K562 (cell line): ENCODE measurements around the gene ZBTB32. TPM values are rescaled to one million over a fixed set of nuclear protein-coding genes. Genes with fewer than 3 reads are reported as not detected.

Experiments used
- EGR1 ChIP-seq: fragments of 450-650 bp; conservative IDR thresholded peaks from 2 replicates; pipeline ENCODE4 v1.6.1; 2017; ENCODE audit warnings: mild to moderate bottlenecking
- FOXP1 ChIP-seq: sonication (generic); formaldehyde crosslinking; IDR thresholded peaks from 2 replicates; pipeline ENCODE4 v1.8.0; 2022; ENCODE audit warnings: mild to moderate bottlenecking, missing genetic modification reagents
- MAZ ChIP-seq, 2 experiments: fragments of 450-650 bp in 1 of 2; sonication (generic) in 1 of 2; formaldehyde crosslinking; IDR thresholded peaks in 1 of 2; conservative IDR thresholded peaks in 1 of 2; 2 replicates each; pipeline versions ENCODE4 v1.4.0 to v1.5.0; 2020; ENCODE audit warnings: mild to moderate bottlenecking in 1 of 2, missing genetic modification reagents in 1 of 2
- MTA3 ChIP-seq: fragments of 450-650 bp; formaldehyde crosslinking; IDR thresholded peaks from 2 replicates; pipeline ENCODE4 v1.6.1; 2017; ENCODE audit warnings: mild to moderate bottlenecking, borderline replicate concordance
- NUFIP1 ChIP-seq: fragments of 450-650 bp; IDR thresholded peaks from 2 replicates; pipeline ENCODE4 v1.6.1; 2018; ENCODE audit not compliant: partially characterized antibody
- PRPF4 ChIP-seq: fragments of 200-400 bp; formaldehyde crosslinking; IDR thresholded peaks from one replicate; pipeline ENCODE4 v1.6.1; 2017; ENCODE audit warnings: low read length, low read depth, mild to moderate bottlenecking; ENCODE audit not compliant: insufficient read depth, poor library complexity, severe bottlenecking
- SNRNP70 ChIP-seq: fragments of 200-400 bp; formaldehyde crosslinking; optimal IDR thresholded peaks from 2 replicates; pipeline ENCODE3; 2017; ENCODE audit warnings: low read depth, low read length
- ZNF239 ChIP-seq: fragments of 250-450 bp; sonication (Bioruptor Pico); IDR thresholded peaks from 2 replicates; pipeline ENCODE4 v1.4.0; 2020; ENCODE audit warnings: mild to moderate bottlenecking
- polyA plus RNA-seq, 8 experiments: library from polyadenylated mRNA; depleted of rRNA in 4 of 8; stranded (reverse) in 5 of 8; unstranded in 3 of 8; fragments of >200 nt; fragmentation: Nextera tagmentation in 2 of 8; fragmentation: Illumina TruSeq in 1 of 8; extraction: Ambion mirVana in 2 of 8; extraction: Trizol in 1 of 8; gene quantifications; 2 replicates each; pipeline versions ENCODE4 v1.2.1 to v1.2.3, GENCODE V29; 2011 to 2014; ENCODE audit warnings: inconsistent platforms in 1 of 8, missing spikeins in 1 of 8
- total RNA-seq, 7 experiments: library from RNA; depleted of rRNA in 6 of 7; stranded (reverse); fragments of >200 nt in 6 of 7; fragmentation: Illumina TruSeq in 2 of 7; extraction: Trizol in 2 of 7; gene quantifications; 2 replicates each; pipeline versions ENCODE4 v1.2.1 to v1.2.3, GENCODE V29; 2011 to 2021; ENCODE audit warnings: low replicate concordance in 1 of 7
- TF ChIP-seq, protein P1 (sequence below), 2 experiments: fragments of 450-650 bp in 1 of 2; sonication (generic) in 1 of 2; formaldehyde crosslinking in 1 of 2; IDR thresholded peaks; 2 replicates each; pipeline versions ENCODE4 v1.7.1 to v1.9.0; 2016 to 2022; ENCODE audit warnings: inconsistent platforms in 1 of 2, mild to moderate bottlenecking in 1 of 2, missing genetic modification reagents in 1 of 2
- TF ChIP-seq, protein P2 (sequence below): sonication (generic); formaldehyde crosslinking; IDR thresholded peaks from 2 replicates; pipeline ENCODE4 v1.8.0; 2022; ENCODE audit warnings: missing genetic modification reagents, mild to moderate bottlenecking, moderate library complexity, borderline replicate concordance
- TF ChIP-seq, protein P3 (sequence below): fragments of 250-450 bp; sonication (Bioruptor Pico); IDR thresholded peaks from 2 replicates; pipeline ENCODE4 v1.8.0; 2022; ENCODE audit warnings: inconsistent platforms, mild to moderate bottlenecking, moderate library complexity, borderline replicate concordance
- TF ChIP-seq, protein P4 (sequence below): sonication (generic); formaldehyde crosslinking; IDR thresholded peaks from 2 replicates; pipeline ENCODE4 v1.8.0; 2022; ENCODE audit warnings: missing genetic modification reagents, mild to moderate bottlenecking, borderline replicate concordance

ZBTB32 gene
- total and polyA plus RNA-seq, 9 of the 15 experiments (the other 6 are each of a cell fraction or from before 2014, with no cell fraction given): 0.20 TPM; not detected in 8

DNA sequence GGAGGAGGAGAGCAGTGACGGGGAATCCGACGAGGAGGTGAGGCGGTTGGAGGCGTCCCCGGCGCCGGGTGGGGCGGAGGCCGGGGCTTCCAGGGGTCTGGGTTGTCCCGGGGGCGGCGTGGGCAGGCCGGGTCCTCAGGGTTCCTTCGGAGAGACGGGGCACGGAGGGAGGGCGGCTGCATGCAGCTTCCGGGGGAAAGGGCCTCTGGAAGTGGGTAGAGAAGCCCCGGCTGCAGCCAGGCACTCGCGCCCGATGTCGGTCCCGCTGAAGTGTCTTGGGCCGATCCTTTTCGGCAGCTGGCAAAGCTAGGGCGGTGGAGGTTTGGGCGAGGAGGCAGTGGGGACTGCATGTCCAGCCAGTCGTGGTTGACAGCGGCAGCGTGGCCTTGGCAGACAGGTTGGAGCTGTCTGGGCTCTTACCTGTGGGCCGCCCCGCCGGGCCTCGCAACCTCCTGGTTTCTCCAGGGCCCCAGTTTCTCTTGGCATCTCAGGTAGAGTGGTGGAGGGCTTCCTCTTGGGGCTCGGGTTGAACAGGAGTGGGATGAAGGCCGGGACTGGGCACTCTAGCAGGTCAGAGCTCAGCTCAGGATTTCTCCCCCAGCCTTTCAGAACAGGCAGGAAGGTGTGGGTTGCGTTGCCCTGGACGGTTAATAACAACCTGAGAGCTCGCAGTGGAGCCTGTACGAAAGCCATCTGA, 14.1 kb downstream of the ZBTB32 start (continued):
- TF ChIP-seq, protein P1, sequence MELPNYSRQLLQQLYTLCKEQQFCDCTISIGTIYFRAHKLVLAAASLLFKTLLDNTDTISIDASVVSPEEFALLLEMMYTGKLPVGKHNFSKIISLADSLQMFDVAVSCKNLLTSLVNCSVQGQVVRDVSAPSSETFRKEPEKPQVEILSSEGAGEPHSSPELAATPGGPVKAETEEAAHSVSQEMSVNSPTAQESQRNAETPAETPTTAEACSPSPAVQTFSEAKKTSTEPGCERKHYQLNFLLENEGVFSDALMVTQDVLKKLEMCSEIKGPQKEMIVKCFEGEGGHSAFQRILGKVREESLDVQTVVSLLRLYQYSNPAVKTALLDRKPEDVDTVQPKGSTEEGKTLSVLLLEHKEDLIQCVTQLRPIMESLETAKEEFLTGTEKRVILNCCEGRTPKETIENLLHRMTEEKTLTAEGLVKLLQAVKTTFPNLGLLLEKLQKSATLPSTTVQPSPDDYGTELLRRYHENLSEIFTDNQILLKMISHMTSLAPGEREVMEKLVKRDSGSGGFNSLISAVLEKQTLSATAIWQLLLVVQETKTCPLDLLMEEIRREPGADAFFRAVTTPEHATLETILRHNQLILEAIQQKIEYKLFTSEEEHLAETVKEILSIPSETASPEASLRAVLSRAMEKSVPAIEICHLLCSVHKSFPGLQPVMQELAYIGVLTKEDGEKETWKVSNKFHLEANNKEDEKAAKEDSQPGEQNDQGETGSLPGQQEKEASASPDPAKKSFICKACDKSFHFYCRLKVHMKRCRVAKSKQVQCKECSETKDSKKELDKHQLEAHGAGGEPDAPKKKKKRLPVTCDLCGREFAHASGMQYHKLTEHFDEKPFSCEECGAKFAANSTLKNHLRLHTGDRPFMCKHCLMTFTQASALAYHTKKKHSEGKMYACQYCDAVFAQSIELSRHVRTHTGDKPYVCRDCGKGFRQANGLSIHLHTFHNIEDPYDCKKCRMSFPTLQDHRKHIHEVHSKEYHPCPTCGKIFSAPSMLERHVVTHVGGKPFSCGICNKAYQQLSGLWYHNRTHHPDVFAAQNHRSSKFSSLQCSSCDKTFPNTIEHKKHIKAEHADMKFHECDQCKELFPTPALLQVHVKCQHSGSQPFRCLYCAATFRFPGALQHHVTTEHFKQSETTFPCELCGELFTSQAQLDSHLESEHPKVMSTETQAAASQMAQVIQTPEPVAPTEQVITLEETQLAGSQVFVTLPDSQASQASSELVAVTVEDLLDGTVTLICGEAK (IDR thresholded peaks at IDR 0.05): no peak
- TF ChIP-seq, protein P1 (CRISPR knock-in tag; IDR thresholded peaks at IDR 0.05): no peak
- no peak for TF ChIP-seq ZNF239 (CRISPR knock-in tag)
- TF ChIP-seq PRPF4: peak; percentile 38
- 0 out of 4 replicates have a peak, but pooled peaks of 1 of the 2 experiments have one; percentile 34 for TF ChIP-seq MAZ (CRISPR knock-in tag; conservative IDR thresholded peaks at IDR 0.05 in 1 of 2, IDR thresholded peaks at IDR 0.05 in 1 of 2)
- peak; percentile 65 for TF ChIP-seq EGR1
- no peak for TF ChIP-seq NUFIP1
- TF ChIP-seq, protein P2, sequence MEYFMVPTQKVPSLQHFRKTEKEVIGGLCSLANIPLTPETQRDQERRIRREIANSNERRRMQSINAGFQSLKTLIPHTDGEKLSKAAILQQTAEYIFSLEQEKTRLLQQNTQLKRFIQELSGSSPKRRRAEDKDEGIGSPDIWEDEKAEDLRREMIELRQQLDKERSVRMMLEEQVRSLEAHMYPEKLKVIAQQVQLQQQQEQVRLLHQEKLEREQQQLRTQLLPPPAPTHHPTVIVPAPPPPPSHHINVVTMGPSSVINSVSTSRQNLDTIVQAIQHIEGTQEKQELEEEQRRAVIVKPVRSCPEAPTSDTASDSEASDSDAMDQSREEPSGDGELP (CRISPR knock-in tag): no peak
- TF ChIP-seq, protein P3, sequence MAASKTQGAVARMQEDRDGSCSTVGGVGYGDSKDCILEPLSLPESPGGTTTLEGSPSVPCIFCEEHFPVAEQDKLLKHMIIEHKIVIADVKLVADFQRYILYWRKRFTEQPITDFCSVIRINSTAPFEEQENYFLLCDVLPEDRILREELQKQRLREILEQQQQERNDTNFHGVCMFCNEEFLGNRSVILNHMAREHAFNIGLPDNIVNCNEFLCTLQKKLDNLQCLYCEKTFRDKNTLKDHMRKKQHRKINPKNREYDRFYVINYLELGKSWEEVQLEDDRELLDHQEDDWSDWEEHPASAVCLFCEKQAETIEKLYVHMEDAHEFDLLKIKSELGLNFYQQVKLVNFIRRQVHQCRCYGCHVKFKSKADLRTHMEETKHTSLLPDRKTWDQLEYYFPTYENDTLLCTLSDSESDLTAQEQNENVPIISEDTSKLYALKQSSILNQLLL: no peak
- TF ChIP-seq SNRNP70: no peak
- TF ChIP-seq MTA3: 0 out of 2 replicates have a peak, but pooled peaks have one; percentile 33
- no peak for TF ChIP-seq FOXP1 (CRISPR knock-in tag)
- TF ChIP-seq, protein P4, sequence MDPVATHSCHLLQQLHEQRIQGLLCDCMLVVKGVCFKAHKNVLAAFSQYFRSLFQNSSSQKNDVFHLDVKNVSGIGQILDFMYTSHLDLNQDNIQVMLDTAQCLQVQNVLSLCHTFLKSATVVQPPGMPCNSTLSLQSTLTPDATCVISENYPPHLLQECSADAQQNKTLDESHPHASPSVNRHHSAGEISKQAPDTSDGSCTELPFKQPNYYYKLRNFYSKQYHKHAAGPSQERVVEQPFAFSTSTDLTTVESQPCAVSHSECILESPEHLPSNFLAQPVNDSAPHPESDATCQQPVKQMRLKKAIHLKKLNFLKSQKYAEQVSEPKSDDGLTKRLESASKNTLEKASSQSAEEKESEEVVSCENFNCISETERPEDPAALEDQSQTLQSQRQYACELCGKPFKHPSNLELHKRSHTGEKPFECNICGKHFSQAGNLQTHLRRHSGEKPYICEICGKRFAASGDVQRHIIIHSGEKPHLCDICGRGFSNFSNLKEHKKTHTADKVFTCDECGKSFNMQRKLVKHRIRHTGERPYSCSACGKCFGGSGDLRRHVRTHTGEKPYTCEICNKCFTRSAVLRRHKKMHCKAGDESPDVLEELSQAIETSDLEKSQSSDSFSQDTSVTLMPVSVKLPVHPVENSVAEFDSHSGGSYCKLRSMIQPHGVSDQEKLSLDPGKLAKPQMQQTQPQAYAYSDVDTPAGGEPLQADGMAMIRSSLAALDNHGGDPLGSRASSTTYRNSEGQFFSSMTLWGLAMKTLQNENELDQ (CRISPR knock-in tag): no peak
